Esophagus mucosa (tissue), 1 donor: Measurements from ENCODE around the gene HMGCR. TPM values are rescaled to one million over a fixed set of nuclear protein-coding genes. Genes with fewer than 3 reads are reported as not detected.

Experiments
- ATAC-seq: fragments of 200-7000 bp; cut with Tn5 transposase; one replicate; pipeline ENCODE4 v1.9.1; 2020
- total RNA-seq: library from RNA; stranded (reverse); gene quantifications from one replicate; pipeline ENCODE4 v1.2.4, GENCODE V29; 2023
- donor health status: DM: yes; HTN: yes; CAD: no.

Gene HMGCR
- total RNA-seq, 1 donor from 2014 or later, result 114 TPM

- no peak for ATAC-seq
Observed at GRCh38 chr5:75341934-75342333, 4.9 kb downstream of the HMGCR start.

- ATAC-seq, result no peak
Observed at GRCh38 chr5:75342836-75343235, 5.8 kb downstream of the HMGCR start.

- ATAC-seq, result no peak
Observed at GRCh38 chr5:75348241-75348640, 11.2 kb downstream of the HMGCR start.

- no peak for ATAC-seq
Observed at GRCh38 chr5:75349663-75350062, 12.6 kb downstream of the HMGCR start.

- ATAC-seq, result no peak
Observed at GRCh38 chr5:75351139-75351926, 14.3 kb downstream of the HMGCR start.

- ATAC-seq, result no peak
Observed at GRCh38 chr5:75355236-75355635, 18.2 kb downstream of the HMGCR start.

- ATAC-seq, result no peak
Observed at GRCh38 chr5:75356719-75357118, 19.7 kb downstream of the HMGCR start.

GRCh38 chr5:75358117-75358516, 21.1 kb downstream of the HMGCR start:
- no peak for ATAC-seq

- no peak for ATAC-seq
Observed at GRCh38 chr5:75361310-75361709, 24.3 kb downstream of the HMGCR start.

GRCh38 chr5:75362474-75362975, 25.5 kb downstream of the HMGCR start:
- no peak for ATAC-seq

- ATAC-seq, result no peak
Observed at GRCh38 chr5:75363111-75363510, 26.1 kb downstream of the HMGCR start.

- peak; percentile 67 for ATAC-seq
Observed at GRCh38 chr5:75363726-75364495, 26.9 kb downstream of the HMGCR start.

- ATAC-seq, result no peak
Observed at GRCh38 chr5:75364571-75365280, 27.7 kb downstream of the HMGCR start.

- ATAC-seq, result peak; percentile 19
Observed at GRCh38 chr5:75365740-75366139, 28.7 kb downstream of the HMGCR start.

GRCh38 chr5:75366787-75367186, 29.8 kb downstream of the HMGCR start:
- ATAC-seq, result no peak

GRCh38 chr5:75367401-75367800, 30.4 kb downstream of the HMGCR start:
- no peak for ATAC-seq

GRCh38 chr5:75368391-75368790, 31.4 kb downstream of the HMGCR start:
- ATAC-seq, result no peak

GRCh38 chr5:75373862-75374261, 36.8 kb downstream of the HMGCR start:
- no peak for ATAC-seq

GRCh38 chr5:75374394-75374814, 37.4 kb downstream of the HMGCR start:
- no peak for ATAC-seq

- no peak for ATAC-seq
Observed at GRCh38 chr5:75375414-75375813, 38.4 kb downstream of the HMGCR start.

GRCh38 chr5:75380099-75380498, 43.1 kb downstream of the HMGCR start:
- no peak for ATAC-seq

- ATAC-seq, result no peak
Observed at GRCh38 chr5:75381456-75381855, 44.4 kb downstream of the HMGCR start.

GRCh38 chr5:75384218-75384617, 47.2 kb downstream of the HMGCR start:
- ATAC-seq, result no peak
